Spleen (tissue), 7 donors: ENCODE results near the gene PLXNA2.

Experiments
- CTCF ChIP-seq, 11 experiments: fragments of 200-600 bp in 7 of 11; fragments of 450-650 bp in 4 of 11; sonication (generic) in 4 of 11; IDR thresholded peaks in 8 of 11; conservative IDR thresholded peaks in 3 of 11; 1 replicate in 7 of 11; 2 replicates in 4 of 11; pipeline versions ENCODE4 v1.4.0 to v1.8.0; 2016 to 2021; ENCODE audit warnings: antibody characterized with exemption in 11 of 11, inconsistent platforms in 4 of 11, mild to moderate bottlenecking in 1 of 11
- POLR2AphosphoS5 ChIP-seq, 3 donors: sonication (generic); formaldehyde crosslinking; IDR thresholded peaks; one replicate each; pipeline ENCODE4 v1.5.1; 2017; ENCODE audit warnings: antibody characterized with exemption in 3 of 3
- donor health status: DM: no; HTN: no; CAD: no; lungs with moderate emphysema.
- donor health status: DM: no; HTN: no; CAD: no.
- donor health status: DM: no; HTN: no; CAD: no.

- TF ChIP-seq POLR2AphosphoS5 (IDR thresholded peaks at IDR 0.05) (no peak), CTCF (IDR thresholded peaks at IDR 0.05 in 8 of 11, conservative IDR thresholded peaks at IDR 0.05 in 3 of 11) (no peak)
Observed at GRCh38 chr1:208112401-208112800, 131.8 kb downstream of the PLXNA2 start.
